GM18873 (cell line): ENCODE measurements around the gene ZNF576.
A peak's percentile ranks its signal among the peaks of the same experiment; 100 is the strongest.
"Not testable (repeated sequence)": the region's sequence is repeated elsewhere in the genome, so short reads cannot be mapped to it uniquely, and the experiment has no call there.

Experiments
- ATAC-seq: cut with Tn5 transposase; IDR thresholded peaks from one replicate; pipeline ENCODE4 v1.9.1; 2021; ENCODE audit warnings: mild to moderate bottlenecking, moderate library complexity, moderate number of reproducible peaks; ENCODE audit not compliant: unreplicated experiment, low FRiP score

ZNF576 gene, protein sequence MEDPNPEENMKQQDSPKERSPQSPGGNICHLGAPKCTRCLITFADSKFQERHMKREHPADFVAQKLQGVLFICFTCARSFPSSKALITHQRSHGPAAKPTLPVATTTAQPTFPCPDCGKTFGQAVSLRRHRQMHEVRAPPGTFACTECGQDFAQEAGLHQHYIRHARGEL

DNA sequence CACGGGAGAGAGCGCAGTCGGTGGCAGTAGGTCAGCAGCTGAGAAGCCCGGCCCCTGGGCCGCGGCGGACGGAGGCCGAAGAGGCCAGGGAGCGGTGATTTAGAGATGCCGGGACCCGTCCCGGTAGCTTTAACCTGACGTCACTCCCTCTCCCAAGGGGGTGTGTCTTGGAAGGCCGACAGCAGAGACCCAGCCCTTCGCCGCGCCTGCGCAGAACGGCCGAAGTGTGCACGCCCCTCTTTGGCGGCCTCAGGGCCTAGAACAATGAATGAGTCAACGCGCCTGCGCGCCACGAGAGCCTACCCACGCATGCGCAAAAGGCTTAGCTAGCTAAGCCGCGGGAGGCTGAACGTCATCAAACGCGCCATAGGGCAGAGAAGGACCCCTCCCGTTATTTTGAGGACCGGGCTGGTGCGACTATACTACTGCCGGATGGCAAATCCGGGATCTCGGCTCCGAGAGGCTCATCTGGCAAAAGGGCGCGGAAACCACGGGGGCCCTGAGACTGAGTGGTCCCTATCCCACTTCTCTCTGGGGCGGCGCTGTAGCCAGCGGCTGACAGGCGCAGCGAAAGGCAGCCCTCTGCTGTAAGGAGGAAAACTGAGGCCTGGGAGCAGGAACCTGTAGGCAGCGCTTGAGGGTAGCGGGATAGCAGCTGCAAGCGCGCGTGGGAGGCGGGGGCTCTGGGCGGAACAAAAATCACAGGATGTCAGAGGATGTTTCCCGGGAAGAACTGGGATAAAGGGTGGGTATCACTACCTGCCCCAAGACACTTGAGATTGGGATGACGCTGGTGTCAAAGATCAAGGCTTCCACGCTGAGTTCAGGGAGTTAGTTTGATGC lies at the start of gene ZNF576, which contains the start of gene IRGQ:
Gene ZNF576, plus strand, starts transcription at position 597 of the 843 bp plus-strand sequence. CDS start 514 bp downstream, outside the sequence.
Gene IRGQ, minus strand, starts transcription at position 136 of the 843 bp plus-strand sequence. CDS start 796 bp downstream, outside the sequence.
- ATAC-seq: peak; percentile 75

DNA sequence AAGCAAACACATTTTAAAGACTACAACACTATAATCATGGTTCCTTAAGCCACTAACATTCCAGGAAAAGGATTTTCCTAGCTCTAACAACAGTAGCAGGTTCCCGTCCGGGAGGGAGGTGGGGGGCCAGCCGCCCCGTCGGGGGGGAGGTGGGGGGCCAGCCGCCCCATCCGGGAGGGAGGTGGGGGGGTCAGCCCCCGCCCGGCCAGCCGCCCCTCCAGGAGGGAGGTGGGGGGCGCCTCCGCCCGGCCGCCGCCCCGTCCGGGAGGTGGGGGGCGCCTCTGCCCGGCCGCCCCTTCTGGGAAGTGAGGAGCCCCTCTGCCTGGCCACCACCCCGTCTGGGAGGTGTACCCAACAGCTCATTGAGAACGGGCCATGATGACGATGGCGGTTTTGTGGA lies 48.5 kb upstream of the ZNF576 start:
- ATAC-seq: not testable (repeated sequence)

DNA sequence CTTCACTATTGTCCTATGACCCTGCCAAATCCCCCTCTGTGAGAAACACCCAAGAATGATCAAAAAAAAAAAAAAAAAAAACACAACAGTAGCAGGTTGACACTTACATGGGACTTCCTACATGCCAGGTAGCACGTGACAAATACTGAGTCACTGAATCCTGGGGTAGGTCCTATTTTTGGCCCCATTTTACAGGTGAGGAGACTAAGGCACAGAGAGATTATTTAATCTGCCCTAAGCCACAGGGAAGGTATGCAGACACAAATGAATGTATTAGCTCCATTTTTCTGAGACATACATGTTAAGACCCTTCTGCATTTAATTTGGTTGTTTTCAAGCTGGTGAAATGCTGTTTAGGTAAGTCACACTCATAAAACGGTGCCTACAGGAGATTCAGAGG lies 47.7 kb upstream of the ZNF576 start:
- ATAC-seq: no peak

DNA sequence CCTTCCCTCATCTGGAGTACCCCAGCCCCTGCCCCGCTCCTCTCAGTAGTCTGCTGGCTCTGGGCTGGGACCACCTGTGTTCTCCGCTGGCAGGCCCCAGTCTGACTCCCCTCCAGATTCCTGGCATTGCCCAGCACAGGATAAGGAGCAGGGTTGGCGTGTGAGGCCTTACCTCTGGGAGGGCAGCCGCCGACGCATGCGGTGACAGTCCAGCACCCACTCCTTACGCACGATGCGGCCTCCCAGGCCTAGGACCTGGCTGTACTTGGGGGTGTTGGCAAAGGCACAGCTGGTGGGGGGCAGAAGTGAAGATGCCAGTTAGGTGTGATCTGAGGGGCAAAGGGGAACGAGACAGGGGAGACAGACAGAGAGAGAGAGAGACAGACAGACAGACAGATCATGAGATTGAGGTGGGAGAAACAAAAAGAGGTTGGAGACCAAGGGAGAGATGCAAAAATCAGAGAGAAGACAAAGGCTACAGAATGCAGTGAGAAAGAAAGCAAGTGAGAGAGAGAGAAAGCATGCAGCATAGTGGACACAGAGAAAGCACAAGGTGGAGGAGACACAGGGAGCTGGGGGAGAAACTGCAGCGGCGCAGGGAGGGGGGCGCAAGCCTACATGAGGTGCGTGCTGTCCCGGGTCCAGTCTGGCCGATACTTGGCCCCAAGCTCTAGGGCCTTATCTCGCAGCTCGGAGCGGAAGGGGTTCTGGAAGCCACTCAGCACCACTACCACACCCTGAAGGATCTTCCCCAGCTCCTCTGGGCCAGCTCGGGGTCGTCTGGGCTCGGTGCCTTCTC lies 44.8 kb upstream of the ZNF576 start:
- ATAC-seq: no peak

DNA sequence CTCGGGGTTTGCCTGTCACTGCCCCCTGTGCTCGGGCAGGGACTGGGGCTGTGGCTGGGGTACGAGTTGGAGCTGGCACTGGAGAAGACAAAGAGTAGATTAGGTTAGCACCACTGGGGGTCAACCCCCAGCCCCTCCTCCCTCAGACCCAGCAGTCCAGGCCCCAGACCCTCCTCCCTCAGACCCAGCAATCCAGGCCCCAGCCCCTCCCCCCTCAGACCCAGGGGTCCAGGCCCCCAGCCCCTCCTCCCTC lies 44.3 kb upstream of the ZNF576 start:
- ATAC-seq: no peak

DNA sequence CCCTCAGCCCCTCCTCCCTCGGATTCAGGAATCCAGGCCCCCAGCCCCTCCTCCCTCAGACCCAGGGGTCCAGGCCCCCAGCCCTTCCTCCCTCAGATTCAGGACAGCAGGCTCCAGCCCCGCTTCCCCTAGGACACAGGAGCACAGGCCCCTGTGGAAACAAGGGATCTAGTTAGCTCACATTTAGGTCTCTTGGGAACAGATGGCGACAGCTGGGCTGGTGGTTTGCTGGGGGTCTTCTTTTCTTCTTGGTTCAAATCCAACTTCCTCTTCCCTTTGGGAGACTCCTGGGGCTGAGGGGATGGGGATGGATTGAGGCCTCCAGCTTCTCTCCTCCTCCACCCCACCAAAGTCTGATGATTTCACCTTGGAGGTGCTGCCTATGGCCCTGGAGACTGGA lies 43.8 kb upstream of the ZNF576 start:
- ATAC-seq: no peak

DNA sequence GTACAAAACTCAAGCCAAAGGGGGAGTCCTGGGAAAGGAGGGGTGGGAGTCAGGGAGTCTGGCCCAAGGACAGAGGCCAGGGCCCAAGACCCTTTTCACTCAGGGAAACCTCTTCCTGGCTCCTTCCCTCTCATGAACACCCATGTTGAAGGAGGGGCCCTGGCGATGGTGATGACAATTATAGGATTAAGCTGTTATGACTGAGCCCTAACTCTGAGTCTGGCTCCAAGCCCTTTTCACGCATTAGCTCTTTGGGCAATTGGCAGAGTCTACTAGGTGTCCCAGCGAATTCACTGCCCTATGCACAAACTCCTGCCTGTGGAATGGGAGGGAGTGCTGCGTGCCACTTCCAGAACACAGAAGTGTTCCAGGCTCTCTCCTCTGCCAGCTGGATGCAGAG lies 42.7 kb upstream of the ZNF576 start:
- no peak for ATAC-seq

DNA sequence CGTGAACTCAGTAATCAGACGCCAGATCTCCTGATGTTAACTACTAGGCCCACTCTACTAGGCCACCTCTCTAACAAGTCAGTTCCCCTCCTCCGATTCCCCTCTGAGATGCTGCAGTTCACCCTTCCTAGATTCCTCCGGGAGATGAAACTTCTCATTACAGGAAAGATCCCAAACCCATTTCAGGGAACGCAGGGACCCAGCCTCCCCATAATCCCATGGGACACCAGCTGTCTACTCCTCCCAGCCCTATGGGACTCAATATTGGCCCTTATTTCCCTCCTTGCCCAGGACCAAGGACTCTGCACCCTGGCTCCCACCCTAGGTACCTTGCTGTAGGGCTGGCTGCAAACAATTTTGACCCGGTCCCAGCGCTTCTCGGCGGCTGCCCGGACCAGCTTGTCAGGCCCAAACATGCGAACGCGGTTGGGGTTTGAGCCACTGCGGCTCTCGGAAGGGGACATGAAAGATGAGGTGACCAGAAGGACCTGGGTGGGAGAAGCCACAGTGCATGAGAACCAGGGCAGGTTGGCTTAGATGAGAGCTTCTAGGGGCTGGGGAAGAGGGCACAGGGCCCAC lies 42.0 kb upstream of the ZNF576 start:
- no peak for ATAC-seq

DNA sequence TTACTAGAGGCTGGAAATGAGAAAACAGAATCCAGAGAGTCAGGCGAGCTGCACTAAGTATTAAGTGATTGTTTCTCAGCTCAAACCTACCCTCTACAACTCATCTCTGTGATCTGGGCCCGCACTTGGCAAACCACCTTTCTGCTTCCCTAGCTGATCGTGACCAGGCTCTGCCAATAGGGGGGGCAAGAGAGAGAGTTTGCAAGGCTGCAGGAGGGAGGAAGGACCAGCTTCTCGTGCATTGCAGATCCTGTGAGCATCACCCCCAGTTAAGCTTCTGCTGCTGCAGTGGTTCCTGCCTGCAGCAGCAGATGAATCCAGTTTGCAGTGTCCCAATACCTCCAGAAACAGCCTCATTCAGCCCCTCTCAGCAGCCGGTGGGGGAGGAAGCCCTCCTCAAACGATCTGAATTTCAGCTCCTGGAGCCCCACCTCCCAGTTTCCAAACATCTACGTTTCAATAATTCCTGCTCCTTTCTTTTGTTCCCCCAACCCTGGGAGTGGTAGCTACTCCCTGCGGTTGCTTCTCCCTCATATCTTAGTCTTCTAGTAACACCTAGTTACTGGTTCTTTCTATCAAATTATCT lies 41.1 kb upstream of the ZNF576 start:
- no peak for ATAC-seq

DNA sequence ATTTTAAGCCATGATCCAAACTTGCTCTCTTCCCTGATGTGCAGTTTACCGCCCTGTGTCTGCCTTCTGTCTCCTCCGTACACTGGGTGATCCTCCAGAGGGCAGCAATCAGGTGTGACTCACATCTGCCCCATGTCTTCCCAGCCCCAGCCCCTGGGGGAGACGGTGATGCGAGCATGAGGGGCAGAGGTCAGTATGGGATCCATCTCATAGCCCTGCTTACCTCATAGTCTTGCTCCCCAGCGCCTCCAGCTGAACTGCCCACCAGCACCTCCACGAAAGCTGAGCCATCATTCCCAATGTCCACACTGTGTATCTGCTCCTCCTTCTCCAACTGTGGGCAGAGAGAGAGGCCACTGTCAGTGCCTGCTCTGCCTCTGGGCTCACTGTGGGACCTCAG lies 35.7 kb upstream of the ZNF576 start:
- ATAC-seq: no peak

DNA sequence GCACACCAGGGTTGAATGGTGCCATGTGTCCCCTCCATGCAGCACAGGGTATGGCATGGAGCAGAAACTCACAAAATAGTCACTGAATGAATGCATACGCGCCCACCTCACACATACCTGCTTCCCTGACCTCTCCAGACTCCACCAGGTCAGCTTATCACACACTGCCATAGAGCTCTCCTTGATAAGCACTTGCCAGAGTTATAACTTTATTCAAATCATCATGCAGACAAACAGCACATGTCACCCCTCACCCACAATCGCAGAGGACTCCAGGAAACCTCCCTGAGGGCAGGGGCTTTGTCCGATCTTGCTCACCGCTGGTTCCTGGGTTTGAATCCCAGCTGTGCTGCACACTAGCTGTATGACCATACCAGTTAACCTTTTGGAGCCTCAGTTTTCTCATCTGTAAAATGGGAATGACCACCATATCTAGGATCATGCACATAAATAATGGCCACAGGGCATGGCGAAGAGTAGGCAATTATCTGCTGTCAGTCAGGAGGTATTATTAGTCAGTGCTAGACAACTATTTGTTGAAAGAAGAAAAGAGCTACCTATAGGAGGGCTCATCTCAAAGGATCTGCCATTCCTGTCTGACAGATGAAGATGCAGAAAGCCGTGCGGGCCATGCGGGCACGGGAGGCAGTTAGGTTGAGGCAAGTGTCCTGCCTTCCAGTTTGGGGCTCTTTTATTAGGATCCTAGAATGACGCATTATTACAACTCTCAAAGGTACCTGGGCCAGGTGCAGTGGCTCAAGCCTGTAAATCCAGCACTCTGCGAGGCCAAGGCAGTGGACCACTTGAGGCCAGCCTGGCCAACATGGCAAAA lies 35.0 kb upstream of the ZNF576 start:
- ATAC-seq: no peak

DNA sequence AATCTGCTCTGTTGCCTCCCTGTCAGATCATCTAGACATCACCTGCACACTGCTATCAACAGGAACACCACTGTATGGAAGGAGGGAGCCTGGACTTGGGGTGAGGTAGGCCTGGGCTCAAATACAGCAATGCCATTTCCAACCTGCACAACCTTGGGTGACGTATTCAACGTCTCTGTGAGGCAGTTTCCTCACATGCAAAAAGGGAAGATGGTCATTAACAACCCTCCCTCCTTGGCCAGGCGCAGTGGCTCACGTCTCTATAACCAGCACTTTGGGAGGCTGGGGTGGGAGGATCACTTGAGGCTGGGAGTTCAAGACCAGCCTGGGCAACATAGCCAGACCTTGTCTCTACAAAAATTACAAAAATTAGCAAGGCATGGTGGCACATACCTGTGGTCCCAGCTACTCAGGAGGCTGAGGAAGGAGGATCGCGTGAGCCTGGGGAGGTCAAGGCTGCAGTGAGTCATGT lies 34.1 kb upstream of the ZNF576 start:
- ATAC-seq: no peak

DNA sequence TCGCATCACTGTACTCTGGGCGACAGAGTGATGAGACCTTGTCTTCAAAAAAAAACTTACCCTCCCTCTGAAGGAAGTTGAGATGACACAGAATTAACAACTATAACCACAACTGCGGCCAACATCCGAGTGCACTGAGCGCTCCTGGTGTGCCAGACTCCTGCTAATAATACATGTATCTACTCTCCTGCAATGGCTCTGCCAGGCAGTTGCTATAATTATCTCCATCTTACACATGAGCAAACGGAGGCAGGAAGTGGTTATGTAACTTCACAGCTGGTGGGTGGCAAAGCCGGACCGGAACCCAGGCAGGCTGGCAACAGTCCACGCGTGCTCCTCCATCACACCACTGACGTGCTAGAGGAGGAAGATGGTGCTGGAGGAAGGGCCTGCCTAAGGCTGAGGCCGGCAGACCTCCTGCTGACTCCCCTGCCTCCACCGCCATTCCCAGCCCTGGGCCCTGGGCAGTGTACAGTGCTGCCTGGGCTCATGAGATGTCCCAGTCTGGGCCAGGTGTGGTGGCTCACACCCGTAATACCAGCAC lies 33.6 kb upstream of the ZNF576 start:
- ATAC-seq: peak; percentile 66

DNA sequence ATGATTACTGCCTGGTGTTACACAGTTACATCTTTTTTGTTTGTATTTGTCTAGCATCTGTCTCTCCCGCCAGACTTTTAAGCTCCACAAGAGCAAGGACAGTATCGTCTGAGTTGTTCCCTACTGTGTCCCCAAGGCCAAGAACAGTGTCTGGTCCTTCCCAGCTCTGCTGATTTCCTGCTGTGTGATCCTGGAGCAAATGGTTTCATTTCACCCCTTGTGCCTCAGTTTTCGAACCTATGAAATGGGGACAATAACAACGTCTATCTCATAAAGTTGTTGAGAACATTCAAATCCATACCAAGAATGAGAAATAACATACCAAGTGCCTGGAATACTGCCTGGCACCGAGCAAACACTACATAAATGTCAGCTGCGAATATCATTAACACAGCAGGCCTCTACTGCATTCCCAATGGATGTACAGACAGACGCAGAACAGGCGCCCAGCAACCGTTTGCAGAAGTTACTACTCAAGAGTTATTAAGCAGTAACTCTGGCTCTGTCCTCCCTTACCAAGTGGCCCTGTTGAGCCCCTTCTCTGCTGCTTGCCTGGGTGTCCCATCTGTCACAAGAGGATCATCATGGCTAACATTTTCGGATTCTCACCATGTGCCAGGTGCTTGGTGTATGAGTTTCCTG lies 32.5 kb upstream of the ZNF576 start:
- ATAC-seq: no peak

DNA sequence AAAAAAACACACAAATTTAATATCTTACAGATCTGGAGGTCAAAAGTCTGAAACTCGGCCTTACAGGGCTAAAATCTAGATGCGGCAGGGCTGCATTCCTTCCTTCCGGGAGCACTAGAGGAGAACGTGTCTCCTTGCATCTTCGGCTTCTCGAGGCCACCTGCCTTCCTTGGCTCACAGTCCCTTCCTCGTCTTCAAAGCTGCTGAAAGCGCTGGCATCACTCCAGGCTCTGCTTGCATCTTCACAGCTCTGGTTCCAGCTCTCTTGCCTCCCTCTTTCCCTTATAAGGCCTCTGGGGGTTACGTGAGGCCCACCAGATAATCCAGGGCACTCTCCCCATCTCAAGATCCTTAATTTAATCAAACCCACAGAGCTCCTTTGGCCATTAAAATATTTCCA lies 31.6 kb upstream of the ZNF576 start:
- no peak for ATAC-seq

DNA sequence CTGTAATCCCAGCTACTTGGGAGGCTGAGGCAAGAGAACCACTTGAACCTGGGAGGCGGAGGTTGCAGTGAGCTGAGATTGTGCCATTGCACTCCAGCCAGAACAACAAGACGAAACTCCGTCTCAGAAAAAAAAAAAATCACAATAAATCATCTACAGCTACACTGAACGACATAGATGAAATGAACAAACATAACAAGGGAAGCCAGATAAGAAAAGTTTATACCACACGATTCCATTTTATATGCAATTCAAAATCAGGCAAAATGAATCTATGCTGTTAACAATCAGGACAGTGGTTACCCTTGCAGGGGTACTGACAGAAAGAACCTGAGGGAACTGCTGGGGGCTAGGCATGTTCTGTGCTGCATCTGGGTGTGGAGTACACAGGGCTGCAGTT lies 26.7 kb upstream of the ZNF576 start:
- no peak for ATAC-seq

DNA sequence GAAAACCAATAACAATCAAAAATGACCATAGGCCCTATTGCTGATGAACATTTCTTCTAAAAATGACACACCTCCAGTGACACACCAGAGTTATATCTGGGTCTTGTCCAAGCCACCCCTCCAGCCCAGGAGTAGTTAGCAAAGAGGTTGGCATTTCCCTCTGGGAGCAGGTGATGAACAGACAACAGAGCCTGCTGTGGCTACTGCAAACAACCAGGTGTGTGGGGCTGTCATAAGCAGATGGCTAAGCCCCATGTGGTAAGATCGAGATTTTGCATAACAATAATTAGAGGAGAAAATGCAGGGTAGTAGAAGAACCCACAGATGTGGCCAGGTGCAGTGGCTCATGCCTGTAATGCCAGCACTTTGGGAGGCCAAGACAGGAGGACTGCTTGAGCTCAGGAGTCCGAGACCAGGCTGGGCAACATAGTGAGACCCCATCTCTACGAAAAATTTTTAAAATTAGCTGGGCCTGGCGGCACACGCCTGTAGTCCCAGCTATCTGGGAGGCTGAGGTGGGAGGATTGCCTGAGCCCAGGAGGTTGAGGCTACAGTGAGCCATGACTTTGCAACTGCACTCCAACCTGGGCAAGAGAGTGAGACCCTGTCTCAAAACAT lies 26.1 kb upstream of the ZNF576 start:
- ATAC-seq: no peak

DNA sequence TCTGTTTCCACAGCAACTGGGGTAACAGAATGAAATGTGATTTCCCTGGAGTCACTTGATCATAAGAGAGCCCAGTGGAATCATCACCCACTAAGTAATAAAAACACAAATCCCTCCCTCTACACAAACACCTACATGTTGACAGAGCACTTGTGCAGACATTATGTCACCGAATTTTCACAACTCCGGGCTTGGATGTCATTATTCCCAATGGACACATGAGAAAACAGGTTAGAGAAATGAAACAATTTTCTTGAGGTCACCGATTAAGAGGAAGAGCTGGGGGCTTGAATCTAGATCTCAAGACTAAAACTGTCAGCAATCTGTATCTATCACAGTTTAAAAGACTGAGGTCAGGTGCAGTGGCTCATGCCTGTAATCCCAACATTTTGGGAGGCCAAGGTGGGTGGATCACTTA lies 24.2 kb upstream of the ZNF576 start:
- ATAC-seq: no peak
